K562 (cell line): ENCODE measurements around the gene GLI3. TPM values are rescaled to one million over a fixed set of nuclear protein-coding genes. Genes with fewer than 3 reads are reported as not detected.

Source experiments
- ATAC-seq: fragments of 200-7000 bp; cut with Tn5 transposase; 3 replicates; pipeline ENCODE4 v1.9.1; 2020; ENCODE audit warnings: moderate library complexity
- BruUV-seq: library from RNA; stranded (reverse); fragments of 400-500 nt; replicated peaks from 2 replicates; lab custom pipeline; 2021; lab: Mats Ljungman, UMichigan
- CTCF ChIA-PET: fragments of 300-600 bp; formaldehyde crosslinking; extraction: SDS; loops from one replicate; lab custom pipeline; 2021; ENCODE audit warnings: low intra/inter-chr PET ratio; lab: Yijun Ruan, JAX
- POLR2A ChIA-PET: fragments of 300-600, 350-650 bp; sonication (Branson Sonifier 250); formaldehyde crosslinking; extraction: SDS; loops from one replicate; lab custom pipeline; 2021; ENCODE audit warnings: antibody characterized with exemption, inconsistent platforms; lab: Yijun Ruan, JAX
- DNase-seq, 4 experiments: peaks; one replicate each; pipeline versions ENCODE4 v3.0.0 to v3.0.0-alpha.2; 2011 to 2018; ENCODE audit warnings: low spot score in 3 of 4, mixed read lengths in 3 of 4; ENCODE audit errors: extremely low read depth in 1 of 4
- FAIRE-seq: peaks from 2 replicates; lab custom pipeline; 2011; peaks lifted over from hg19 to GRCh38; lab: Jason Lieb, UNC
- H2AFZ ChIP-seq: 2 replicates; pipeline ENCODE4 v1.6.0; 2011; ENCODE audit warnings: low read depth, low read length, control low read depth, inconsistent platforms
- H3K27ac ChIP-seq: fragments of 200-600 bp; 3 replicates; pipeline ENCODE4 v1.8.0; 2011; ENCODE audit warnings: low read depth, mild to moderate bottlenecking, control low read depth, inconsistent platforms, low read length, moderate library complexity, mixed read lengths; ENCODE audit errors: extremely low read depth
- H3K27me3 ChIP-seq, 2 experiments: fragments of 300-600 bp in 1 of 2; 2 replicates in 1 of 2; 3 replicates in 1 of 2; pipeline versions ENCODE4 v1.6.0 to v1.8.0; 2011; ENCODE audit warnings: inconsistent platforms in 2 of 2, low read length in 2 of 2, mild to moderate bottlenecking in 1 of 2, mixed read lengths in 1 of 2, moderate library complexity in 1 of 2; ENCODE audit not compliant: control insufficient read depth in 2 of 2, insufficient read depth in 2 of 2
- H3K36me3 ChIP-seq: fragments of 300-600 bp; 3 replicates; pipeline ENCODE4 v1.8.0; 2011; ENCODE audit warnings: mild to moderate bottlenecking, low read length, inconsistent platforms; ENCODE audit not compliant: control insufficient read depth, insufficient read depth
- H3K4me1 ChIP-seq, 2 experiments: fragments of 200-600 bp in 1 of 2; replicated peaks in 1 of 2; 2 replicates in 1 of 2; 3 replicates in 1 of 2; pipeline versions ENCODE4 v1.5.1 to v1.8.0; 2011; ENCODE audit warnings: inconsistent platforms in 2 of 2, low read length in 2 of 2, mild to moderate bottlenecking in 1 of 2, mixed read lengths in 1 of 2, moderate library complexity in 1 of 2; ENCODE audit not compliant: control insufficient read depth in 2 of 2, insufficient read depth in 2 of 2
- H3K4me2 ChIP-seq: 2 replicates; pipeline ENCODE4 v1.6.1; 2011; ENCODE audit warnings: low read length, control low read depth, inconsistent platforms, mixed read lengths; ENCODE audit not compliant: insufficient read depth
- H3K4me3 ChIP-seq: fragments of 200-600 bp; sonication (generic), shearing (Covaris generic); 2 replicates; pipeline ENCODE4 v1.5.1; 2016; ENCODE audit warnings: control low read depth, inconsistent platforms
- H3K79me2 ChIP-seq: fragments of 200-600 bp; 3 replicates; pipeline ENCODE4 v1.8.0; 2011; ENCODE audit warnings: low read length, inconsistent platforms; ENCODE audit not compliant: control insufficient read depth, insufficient read depth
- H3K9ac ChIP-seq, 2 experiments: 2 replicates each; pipeline versions ENCODE4 v1.6.0 to v1.6.1; 2011; ENCODE audit warnings: low read depth in 2 of 2, low read length in 2 of 2, control low read depth in 1 of 2, inconsistent platforms in 1 of 2, mild to moderate bottlenecking in 1 of 2, mixed read lengths in 1 of 2; ENCODE audit not compliant: insufficient read depth in 1 of 2
- H3K9me1 ChIP-seq: one replicate; pipeline ENCODE4 v1.6.0; 2011; ENCODE audit warnings: inconsistent platforms, mild to moderate bottlenecking, low read length, moderate library complexity; ENCODE audit not compliant: control insufficient read depth, insufficient read depth
- H3K9me3 ChIP-seq: replicated peaks from 2 replicates; pipeline ENCODE4 v1.5.1; 2011; ENCODE audit warnings: low read depth, low read length, inconsistent platforms; ENCODE audit not compliant: control insufficient read depth, insufficient read depth
- H4K20me1 ChIP-seq: replicated peaks from 2 replicates; pipeline ENCODE4 v1.6.1; 2011; ENCODE audit warnings: low read length, inconsistent platforms, mixed read lengths; ENCODE audit not compliant: control insufficient read depth, insufficient read depth
- ATF7 ChIP-seq: fragments of 450-650 bp; IDR thresholded peaks from 2 replicates; pipeline ENCODE4 v1.7.1; 2014; ENCODE audit warnings: mild to moderate bottlenecking, moderate library complexity
- NCOR1 ChIP-seq: fragments of 450-650 bp; IDR thresholded peaks from 2 replicates; pipeline ENCODE4 v1.6.1; 2016; ENCODE audit warnings: mild to moderate bottlenecking, moderate library complexity
- NFE2 ChIP-seq: IDR thresholded peaks from 2 replicates; pipeline ENCODE4 v1.6.1; 2014; ENCODE audit warnings: antibody characterized with exemption, low read depth
- ZBTB40 ChIP-seq, 2 experiments: fragments of 450-650 bp in 1 of 2; sonication (generic) in 1 of 2; formaldehyde crosslinking in 1 of 2; IDR thresholded peaks; 2 replicates each; pipeline versions ENCODE4 v1.7.1 to v1.9.0; 2016 to 2022; ENCODE audit warnings: inconsistent platforms in 1 of 2, mild to moderate bottlenecking in 1 of 2, missing genetic modification reagents in 1 of 2
- ZNF239 ChIP-seq: fragments of 250-450 bp; sonication (Bioruptor Pico); IDR thresholded peaks from 2 replicates; pipeline ENCODE4 v1.4.0; 2020; ENCODE audit warnings: mild to moderate bottlenecking
- ZNF583 ChIP-seq: fragments of 250-450 bp; sonication (Bioruptor Pico); IDR thresholded peaks from 2 replicates; pipeline ENCODE4 v1.4.0; 2020
- ZNF77 ChIP-seq: fragments of 250-450 bp; sonication (Bioruptor Pico); IDR thresholded peaks from 2 replicates; pipeline ENCODE4 v1.5.0; 2020
- WGBS: fragments of 100-300 bp; shearing (Covaris generic); methylation state at CpG from one replicate; pipeline ENCODE4 v1.1.6; 2016; ENCODE audit warnings: low coverage, mixed read lengths; ENCODE audit not compliant: insufficient coverage; ENCODE audit errors: missing lambda C conversion rate; 5-methylcytosine and 5-hydroxymethylcytosine counted together
- in situ Hi-C: fragments of 300-500 bp; cut with MboI; formaldehyde crosslinking; loops from 4 replicates; pipeline ENCODE4 v1.15.0; 2018; ENCODE audit warnings: inconsistent platforms, mixed read lengths
- intact Hi-C: fragments of 100-400 bp; cut with micrococcal nuclease; formaldehyde crosslinking; loops from 2 replicates; pipeline ENCODE4 v1.14.2; 2022
- polyA plus RNA-seq, 8 experiments: library from polyadenylated mRNA; depleted of rRNA in 4 of 8; stranded (reverse) in 5 of 8; unstranded in 3 of 8; fragments of >200 nt; fragmentation: Nextera tagmentation in 2 of 8; fragmentation: Illumina TruSeq in 1 of 8; extraction: Ambion mirVana in 2 of 8; extraction: Trizol in 1 of 8; gene quantifications; 2 replicates each; pipeline versions ENCODE4 v1.2.1 to v1.2.3, GENCODE V29; 2011 to 2014; ENCODE audit warnings: inconsistent platforms in 1 of 8, missing spikeins in 1 of 8
- total RNA-seq, 7 experiments: library from RNA; depleted of rRNA in 6 of 7; stranded (reverse); fragments of >200 nt in 6 of 7; fragmentation: Illumina TruSeq in 2 of 7; extraction: Trizol in 2 of 7; gene quantifications; 2 replicates each; pipeline versions ENCODE4 v1.2.1 to v1.2.3, GENCODE V29; 2011 to 2021; ENCODE audit warnings: low replicate concordance in 1 of 7
- TF ChIP-seq, protein P1 (sequence below): fragments of 250-450 bp; sonication (Bioruptor Pico); IDR thresholded peaks from 2 replicates; pipeline ENCODE4 v1.9.0; 2021; ENCODE audit warnings: mild to moderate bottlenecking, inconsistent platforms
- TF ChIP-seq, protein P2 (sequence below): fragments of 450-650 bp; IDR thresholded peaks from 2 replicates; pipeline ENCODE4 v1.6.1; 2016; ENCODE audit warnings: mild to moderate bottlenecking

Gene GLI3
- total and polyA plus RNA-seq, 9 of the 15 experiments (the other 6 are each of a cell fraction or from before 2014, with no cell fraction given) = 0.01 to 0.18 (median 0.07) TPM; not detected in 6

DNA sequence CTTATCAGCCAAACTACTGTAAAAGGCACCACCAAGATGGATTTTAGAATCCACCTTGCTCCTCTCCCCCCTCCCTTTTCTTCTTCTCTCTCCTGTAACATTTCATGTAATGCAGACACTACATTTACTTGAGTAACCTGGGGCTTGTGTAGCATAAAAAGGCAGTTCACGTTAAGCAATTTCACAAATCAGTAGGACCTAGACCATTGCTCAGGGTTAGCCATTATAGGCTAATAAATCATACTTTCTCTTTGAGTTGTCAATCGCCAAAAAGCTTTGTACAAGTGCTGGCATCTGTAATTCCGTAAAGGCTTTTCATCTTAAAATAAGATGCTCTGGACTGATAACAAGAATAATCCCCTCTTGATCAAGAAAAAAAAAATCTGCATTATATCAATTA, 224.7 kb downstream of the GLI3 start:
- POLR2A ChIA-PET = no interaction called here
- Histone ChIP-seq H3K9me3 (peaks cover 3% of the 10 kb centered on the region; the same call in 1 of the 2 replicates), H3K27ac (no peak overlapping the region), H3K9me1 (no peaks in the 10 kb centered on the region), H3K4me2 (no peak overlapping the region), H3K79me2 (no peaks in the 10 kb centered on the region), H2AFZ (no peak overlapping the region), H3K36me3 (no peaks in the 10 kb centered on the region), H3K4me3 (no peak overlapping the region), H3K27me3 (no peaks in the 10 kb centered on the region), H3K4me1 (no peaks in the 10 kb centered on the region), H4K20me1 (no peaks in the 10 kb centered on the region), H3K9ac (no peak overlapping the region)
- no TSS peak for BruUV-seq
- 0% methylated on average over 3 of the region's 3 CpGs for whole genome bisulfite sequencing
- FAIRE-seq (no peak), DNase-seq (no peak), ATAC-seq (no peak)
- in situ Hi-C loops (no loop called here), intact Hi-C loops (loop anchor here (10.0 kb wide), 1 partner anchor 692 kb away; no protein-coding TSS in a partner anchor)
- CTCF ChIA-PET = no interaction called here
- no peak for TF ChIP-seq ZNF239 (CRISPR knock-in tag)
- TF ChIP-seq ZBTB40 (IDR thresholded peaks at IDR 0.05) = no peak
- TF ChIP-seq ZBTB40 (CRISPR knock-in tag; IDR thresholded peaks at IDR 0.05) = no peak
- TF ChIP-seq, protein P1, sequence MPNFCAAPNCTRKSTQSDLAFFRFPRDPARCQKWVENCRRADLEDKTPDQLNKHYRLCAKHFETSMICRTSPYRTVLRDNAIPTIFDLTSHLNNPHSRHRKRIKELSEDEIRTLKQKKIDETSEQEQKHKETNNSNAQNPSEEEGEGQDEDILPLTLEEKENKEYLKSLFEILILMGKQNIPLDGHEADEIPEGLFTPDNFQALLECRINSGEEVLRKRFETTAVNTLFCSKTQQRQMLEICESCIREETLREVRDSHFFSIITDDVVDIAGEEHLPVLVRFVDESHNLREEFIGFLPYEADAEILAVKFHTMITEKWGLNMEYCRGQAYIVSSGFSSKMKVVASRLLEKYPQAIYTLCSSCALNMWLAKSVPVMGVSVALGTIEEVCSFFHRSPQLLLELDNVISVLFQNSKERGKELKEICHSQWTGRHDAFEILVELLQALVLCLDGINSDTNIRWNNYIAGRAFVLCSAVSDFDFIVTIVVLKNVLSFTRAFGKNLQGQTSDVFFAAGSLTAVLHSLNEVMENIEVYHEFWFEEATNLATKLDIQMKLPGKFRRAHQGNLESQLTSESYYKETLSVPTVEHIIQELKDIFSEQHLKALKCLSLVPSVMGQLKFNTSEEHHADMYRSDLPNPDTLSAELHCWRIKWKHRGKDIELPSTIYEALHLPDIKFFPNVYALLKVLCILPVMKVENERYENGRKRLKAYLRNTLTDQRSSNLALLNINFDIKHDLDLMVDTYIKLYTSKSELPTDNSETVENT = no peak
- no peak for TF ChIP-seq ATF7
- no peak for TF ChIP-seq ZNF77
- TF ChIP-seq ZNF583 (CRISPR knock-in tag) = no peak
- TF ChIP-seq, protein P2, sequence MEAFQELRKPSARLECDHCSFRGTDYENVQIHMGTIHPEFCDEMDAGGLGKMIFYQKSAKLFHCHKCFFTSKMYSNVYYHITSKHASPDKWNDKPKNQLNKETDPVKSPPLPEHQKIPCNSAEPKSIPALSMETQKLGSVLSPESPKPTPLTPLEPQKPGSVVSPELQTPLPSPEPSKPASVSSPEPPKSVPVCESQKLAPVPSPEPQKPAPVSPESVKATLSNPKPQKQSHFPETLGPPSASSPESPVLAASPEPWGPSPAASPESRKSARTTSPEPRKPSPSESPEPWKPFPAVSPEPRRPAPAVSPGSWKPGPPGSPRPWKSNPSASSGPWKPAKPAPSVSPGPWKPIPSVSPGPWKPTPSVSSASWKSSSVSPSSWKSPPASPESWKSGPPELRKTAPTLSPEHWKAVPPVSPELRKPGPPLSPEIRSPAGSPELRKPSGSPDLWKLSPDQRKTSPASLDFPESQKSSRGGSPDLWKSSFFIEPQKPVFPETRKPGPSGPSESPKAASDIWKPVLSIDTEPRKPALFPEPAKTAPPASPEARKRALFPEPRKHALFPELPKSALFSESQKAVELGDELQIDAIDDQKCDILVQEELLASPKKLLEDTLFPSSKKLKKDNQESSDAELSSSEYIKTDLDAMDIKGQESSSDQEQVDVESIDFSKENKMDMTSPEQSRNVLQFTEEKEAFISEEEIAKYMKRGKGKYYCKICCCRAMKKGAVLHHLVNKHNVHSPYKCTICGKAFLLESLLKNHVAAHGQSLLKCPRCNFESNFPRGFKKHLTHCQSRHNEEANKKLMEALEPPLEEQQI = no peak
- TF ChIP-seq NFE2 = no peak
- TF ChIP-seq NCOR1 = no peak
